ENCODE measurements around the gene S100A16. TPM values are rescaled to one million over a fixed set of nuclear protein-coding genes. Genes with fewer than 3 reads are reported as not detected.
"Not testable (repeated sequence)": the region's sequence is repeated elsewhere in the genome, so short reads cannot be mapped to it uniquely, and the experiment has no call there.

S100A16 gene
- polyA plus RNA-seq, 4 donors, result 94.1 to 126 (median 109) TPM

- DNase-seq (ENCODE audit: low read depth in 4 of 4, low spot score in 2 of 4), result no peak
Measured at GRCh38 chr1:153592748-153593147, 20.2 kb downstream of the S100A16 start.

DNA sequence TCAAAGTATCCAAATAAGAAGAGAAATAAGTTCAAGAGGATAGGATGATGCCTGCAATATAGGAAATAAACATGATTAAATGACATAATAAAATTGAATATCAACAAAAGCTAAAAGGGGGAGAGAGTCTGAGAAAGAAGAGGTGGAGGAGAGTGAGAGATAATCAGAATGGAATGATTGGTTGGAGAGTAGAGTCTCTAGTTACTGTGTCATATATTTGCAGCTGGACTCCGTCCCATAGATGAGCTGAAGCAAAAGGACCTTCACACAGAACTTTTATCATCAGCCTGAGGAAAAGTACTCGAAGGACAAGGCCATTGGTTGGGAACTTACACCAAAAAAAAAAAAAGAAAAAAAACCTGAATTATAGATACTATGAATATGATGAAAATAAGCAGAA is 24.5 kb downstream of the S100A16 start:
- DNase-seq (ENCODE audit: low read depth in 4 of 4, low spot score in 2 of 4), result no peak

DNA sequence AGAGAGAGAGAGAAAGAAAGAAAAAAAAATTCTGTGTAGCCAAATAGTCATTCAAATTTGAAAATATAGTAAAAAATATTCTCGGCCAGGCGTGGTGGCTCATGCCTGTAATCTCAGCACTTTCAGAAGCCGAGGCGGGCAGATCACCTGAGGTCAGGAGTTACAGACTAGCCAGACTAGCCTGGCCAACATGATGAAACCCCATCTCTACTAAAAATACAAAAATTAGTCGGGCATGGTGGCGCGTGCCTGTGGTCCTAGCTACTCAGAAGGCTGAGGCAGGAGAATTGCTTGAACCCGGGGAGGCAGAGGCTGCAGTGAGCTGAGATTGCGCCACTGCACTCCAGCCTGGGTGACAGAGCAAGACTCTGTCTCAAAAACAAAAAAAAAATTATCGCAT is 24.9 kb downstream of the S100A16 start:
- DNase-seq (ENCODE audit: low read depth in 4 of 4, low spot score in 2 of 4), result not testable (repeated sequence)

DNA sequence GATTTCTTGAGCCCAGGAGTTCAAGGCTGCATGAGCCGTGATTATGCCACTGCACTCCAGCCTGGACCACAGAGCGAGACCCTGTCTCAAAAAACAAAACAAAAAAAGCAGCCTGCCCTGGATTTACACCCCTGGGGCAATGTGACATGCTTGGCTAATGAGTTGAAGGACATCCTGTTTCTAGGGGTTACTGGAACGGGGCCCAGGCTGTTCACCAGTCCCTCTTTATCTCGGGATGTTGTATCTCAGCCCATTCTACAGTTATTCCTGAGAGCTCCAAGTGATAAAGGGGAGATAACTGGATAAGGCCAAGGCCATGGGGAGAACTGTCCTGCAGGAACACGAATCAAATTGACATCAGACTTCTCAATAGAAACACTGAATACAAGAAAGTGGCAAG is 25.6 kb downstream of the S100A16 start:
- DNase-seq (ENCODE audit: low read depth in 4 of 4, low spot score in 2 of 4), result no peak

DNA sequence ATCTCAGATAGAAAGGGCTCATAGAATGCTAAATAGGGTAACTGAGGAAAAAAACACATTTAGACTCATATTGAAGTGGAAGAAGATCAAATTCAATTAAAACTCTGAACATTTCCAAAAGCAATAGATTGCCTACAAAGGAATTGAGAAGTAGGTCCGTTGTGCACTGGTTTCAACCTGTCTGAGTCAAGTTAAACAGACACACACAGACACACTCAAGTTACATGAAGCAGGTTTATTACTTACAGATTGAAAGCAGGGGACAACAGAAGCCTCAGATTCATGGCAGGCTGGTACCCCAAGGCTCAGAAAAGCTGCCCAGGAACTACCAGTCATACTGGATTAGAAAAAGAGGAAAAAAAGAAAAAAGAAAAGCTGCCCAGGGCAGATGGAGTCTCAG is 26.6 kb downstream of the S100A16 start:
- no peak for DNase-seq (ENCODE audit: low read depth in 4 of 4, low spot score in 2 of 4)

- DNase-seq (ENCODE audit: low read depth in 4 of 4, low spot score in 2 of 4), result no peak
Measured at GRCh38 chr1:153585006-153585405, 27.9 kb downstream of the S100A16 start.

- DNase-seq (ENCODE audit: low read depth in 4 of 4, low spot score in 2 of 4), result no peak
Measured at GRCh38 chr1:153583976-153584375, 29.0 kb downstream of the S100A16 start.

DNA sequence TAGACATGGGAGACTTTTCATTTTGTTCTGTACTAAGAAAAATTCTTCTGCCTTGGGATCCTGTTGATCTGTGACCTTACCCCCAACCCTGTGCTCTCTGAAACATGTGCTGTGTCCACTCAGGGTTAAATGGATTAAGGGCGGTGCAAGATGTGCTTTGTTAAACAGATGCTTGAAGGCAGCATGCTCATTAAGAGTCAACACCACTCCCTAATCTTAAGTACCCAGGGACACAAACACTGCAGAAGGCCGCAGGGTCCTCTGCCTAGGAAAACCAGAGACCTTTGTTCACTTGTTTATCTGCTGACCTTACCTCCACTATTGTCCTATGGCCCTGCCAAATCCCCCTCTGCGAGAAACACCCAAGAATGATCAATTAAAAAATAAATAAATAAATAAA is 29.4 kb downstream of the S100A16 start:
- not testable (repeated sequence) for DNase-seq (ENCODE audit: low read depth in 4 of 4, low spot score in 2 of 4)

DNA sequence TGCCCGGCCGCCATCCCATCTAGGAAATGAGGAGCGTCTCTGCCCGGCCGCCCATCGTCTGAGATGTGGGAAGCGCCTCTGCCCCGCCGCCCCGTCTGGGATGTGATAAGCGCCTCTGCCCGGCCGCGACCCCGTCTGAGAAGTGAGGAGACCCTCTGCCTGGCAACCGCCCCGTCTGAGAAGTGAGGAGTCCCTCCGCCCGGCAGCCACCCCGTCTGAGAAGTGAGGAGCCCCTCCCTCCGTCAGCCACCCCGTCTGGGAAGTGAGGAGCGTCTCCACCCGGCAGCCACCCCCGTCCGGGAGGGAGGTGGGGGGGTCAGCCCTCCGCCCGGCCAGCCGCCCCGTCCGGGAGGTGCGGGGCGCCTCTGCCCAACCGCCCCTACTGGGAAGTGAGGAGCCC is 30.1 kb downstream of the S100A16 start:
- not testable (repeated sequence) for DNase-seq (ENCODE audit: low read depth in 4 of 4, low spot score in 2 of 4)

- no peak for DNase-seq (ENCODE audit: low read depth in 4 of 4, low spot score in 2 of 4)
Measured at GRCh38 chr1:153578936-153579335, 34.0 kb downstream of the S100A16 start.

- no peak for DNase-seq (ENCODE audit: low read depth in 4 of 4, low spot score in 2 of 4)
Measured at GRCh38 chr1:153578490-153578889, 34.4 kb downstream of the S100A16 start.

- DNase-seq (ENCODE audit: low read depth in 4 of 4, low spot score in 2 of 4), result no peak
Measured at GRCh38 chr1:153577624-153578051, 35.3 kb downstream of the S100A16 start.

GRCh38 chr1:153577138-153577537 is 35.8 kb downstream of the S100A16 start:
- no peak for DNase-seq (ENCODE audit: low read depth in 4 of 4, low spot score in 2 of 4)

DNA sequence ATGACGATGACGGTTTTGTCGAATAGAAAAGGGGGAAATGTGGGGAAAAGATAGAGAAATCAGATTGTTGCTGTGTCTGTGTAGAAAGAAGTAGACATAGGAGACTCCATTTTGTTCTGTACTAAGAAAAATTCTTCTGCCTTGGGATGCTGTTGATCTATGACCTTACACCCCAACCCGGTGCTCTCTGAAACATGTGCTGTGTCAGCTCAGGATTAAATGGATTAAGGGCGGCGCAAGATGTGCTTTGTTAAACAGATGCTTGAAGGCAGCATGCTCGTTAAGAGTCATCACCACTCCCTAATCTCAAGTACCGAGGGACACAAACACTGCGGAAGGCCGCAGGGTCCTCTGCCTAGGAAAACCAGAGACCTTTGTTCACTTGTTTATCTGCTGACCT is 37.4 kb downstream of the S100A16 start:
- DNase-seq (ENCODE audit: low read depth in 4 of 4, low spot score in 2 of 4), result not testable (repeated sequence)

GRCh38 chr1:153575081-153575491 is 37.9 kb downstream of the S100A16 start:
- not testable (repeated sequence) for DNase-seq (ENCODE audit: low read depth in 4 of 4, low spot score in 2 of 4)

- no peak for DNase-seq (ENCODE audit: low read depth in 4 of 4, low spot score in 2 of 4)
Measured at GRCh38 chr1:153573351-153573750, 39.6 kb downstream of the S100A16 start.

- DNase-seq (ENCODE audit: low read depth in 4 of 4, low spot score in 2 of 4), result no peak
Measured at GRCh38 chr1:153572569-153573015, 40.3 kb downstream of the S100A16 start.

DNA sequence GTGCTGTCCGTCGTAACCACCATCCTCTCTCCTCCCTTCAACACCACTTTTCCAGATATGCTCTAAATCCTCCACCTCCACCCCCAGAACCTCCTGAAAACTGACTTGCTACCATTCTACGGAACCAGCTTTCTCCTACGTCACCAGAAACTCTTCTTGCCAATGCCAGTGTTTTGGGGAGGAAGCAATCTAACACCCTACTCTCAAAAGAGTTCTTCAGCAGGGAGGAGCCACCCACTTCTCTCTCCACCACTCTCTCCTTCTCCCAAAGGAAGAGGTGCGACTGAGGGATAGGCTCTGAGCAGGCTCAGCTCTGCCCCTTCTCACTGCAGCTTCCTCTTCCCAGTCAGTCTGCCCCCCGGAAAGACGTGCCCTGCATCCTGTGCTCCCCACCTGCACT is 41.2 kb downstream of the S100A16 start:
- no peak for DNase-seq (ENCODE audit: low read depth in 4 of 4, low spot score in 2 of 4)

GRCh38 chr1:153570874-153571273 is 42.1 kb downstream of the S100A16 start:
- no peak for DNase-seq (ENCODE audit: low read depth in 4 of 4, low spot score in 2 of 4)

GRCh38 chr1:153569465-153569864 is 43.5 kb downstream of the S100A16 start:
- no peak for DNase-seq (ENCODE audit: low read depth in 4 of 4, low spot score in 2 of 4)

- peak in 3 of 4 donors; percentile 69 to 86 (median 82) for DNase-seq (ENCODE audit: low read depth in 4 of 4, low spot score in 2 of 4)
Measured at GRCh38 chr1:153568367-153569099, 44.4 kb downstream of the S100A16 start.

- no peak for DNase-seq (ENCODE audit: low read depth in 4 of 4, low spot score in 2 of 4)
Measured at GRCh38 chr1:153567621-153568366, 45.1 kb downstream of the S100A16 start.
